ENCODE results near the gene PRPSAP1.

DNA sequence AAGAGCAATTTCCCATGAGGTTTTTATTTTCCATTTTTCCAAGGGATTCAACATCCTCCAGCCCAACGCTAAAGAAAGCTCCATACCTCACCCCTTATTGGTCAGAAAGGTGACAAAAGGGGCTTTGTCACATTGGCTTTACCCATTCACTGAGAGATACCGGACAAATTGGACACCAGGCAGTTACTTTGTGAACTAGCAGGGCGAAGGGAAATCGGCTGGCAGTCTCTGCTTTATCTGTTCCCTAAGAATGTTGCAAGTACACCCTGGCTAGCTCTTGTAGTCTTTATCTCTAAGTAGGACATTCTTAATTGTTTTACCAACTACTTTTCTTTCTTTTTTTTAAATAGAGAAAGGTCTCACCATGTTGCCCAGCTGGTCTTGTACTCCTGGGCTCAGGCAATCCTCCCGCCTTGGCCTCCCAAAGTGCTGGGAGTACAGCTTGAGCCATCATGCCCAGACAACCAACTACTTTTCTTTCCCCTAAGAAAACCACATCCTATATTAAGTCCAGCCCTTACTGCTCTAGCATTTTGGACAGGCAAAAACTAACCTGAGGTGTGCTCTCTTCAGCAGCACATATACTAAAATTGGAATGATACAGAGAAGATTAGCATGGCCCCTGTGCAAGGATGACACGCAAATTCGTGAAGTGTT is 16.8 kb downstream of the PRPSAP1 start:
- TF ChIP-seq, protein P1, sequence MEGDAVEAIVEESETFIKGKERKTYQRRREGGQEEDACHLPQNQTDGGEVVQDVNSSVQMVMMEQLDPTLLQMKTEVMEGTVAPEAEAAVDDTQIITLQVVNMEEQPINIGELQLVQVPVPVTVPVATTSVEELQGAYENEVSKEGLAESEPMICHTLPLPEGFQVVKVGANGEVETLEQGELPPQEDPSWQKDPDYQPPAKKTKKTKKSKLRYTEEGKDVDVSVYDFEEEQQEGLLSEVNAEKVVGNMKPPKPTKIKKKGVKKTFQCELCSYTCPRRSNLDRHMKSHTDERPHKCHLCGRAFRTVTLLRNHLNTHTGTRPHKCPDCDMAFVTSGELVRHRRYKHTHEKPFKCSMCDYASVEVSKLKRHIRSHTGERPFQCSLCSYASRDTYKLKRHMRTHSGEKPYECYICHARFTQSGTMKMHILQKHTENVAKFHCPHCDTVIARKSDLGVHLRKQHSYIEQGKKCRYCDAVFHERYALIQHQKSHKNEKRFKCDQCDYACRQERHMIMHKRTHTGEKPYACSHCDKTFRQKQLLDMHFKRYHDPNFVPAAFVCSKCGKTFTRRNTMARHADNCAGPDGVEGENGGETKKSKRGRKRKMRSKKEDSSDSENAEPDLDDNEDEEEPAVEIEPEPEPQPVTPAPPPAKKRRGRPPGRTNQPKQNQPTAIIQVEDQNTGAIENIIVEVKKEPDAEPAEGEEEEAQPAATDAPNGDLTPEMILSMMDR (conservative IDR thresholded peaks at IDR 0.05) = no peak
- no peak for TF ChIP-seq EZH2 (IDR thresholded peaks at IDR 0.05; ENCODE audit: low read depth)
